K562 (cell line): Measurements from ENCODE around the gene FERMT3.

Source experiments
- CTCF ChIP-seq, 3 experiments: IDR thresholded peaks in 2 of 3; conservative IDR thresholded peaks in 1 of 3; 2 replicates each; pipeline ENCODE4 v1.5.1; 2011 to 2012; ENCODE audit warnings: low read length in 3 of 3, mild to moderate bottlenecking in 3 of 3, control low read depth in 2 of 3, improper control_type of control experiment in 1 of 3, inconsistent platforms in 1 of 3, low read depth in 1 of 3, mixed read lengths in 1 of 3, moderate library complexity in 1 of 3; ENCODE audit not compliant: insufficient read depth in 2 of 3
- JUN ChIP-seq, 2 experiments: sonication (generic) in 1 of 2; formaldehyde crosslinking in 1 of 2; IDR thresholded peaks; 2 replicates each; pipeline versions ENCODE4 v1.6.1 to v1.8.0; 2012 to 2022; ENCODE audit warnings: borderline replicate concordance in 2 of 2, mild to moderate bottlenecking in 2 of 2, improper control_type of control experiment in 1 of 2, low read depth in 1 of 2, low read length in 1 of 2, missing genetic modification reagents in 1 of 2
- KDM4B ChIP-seq, 2 experiments: fragments of 450-650 bp in 1 of 2; sonication (generic) in 1 of 2; IDR thresholded peaks; 2 replicates each; pipeline ENCODE4 v1.6.1; 2016 to 2017; ENCODE audit warnings: borderline replicate concordance in 2 of 2, antibody characterized with exemption in 1 of 2, low read depth in 1 of 2, mild to moderate bottlenecking in 1 of 2
- MTA1 ChIP-seq: fragments of 450-650 bp; IDR thresholded peaks from 2 replicates; pipeline ENCODE4 v1.6.1; 2017; ENCODE audit warnings: borderline replicate concordance
- REST ChIP-seq, 2 experiments: fragments of 450-650 bp; formaldehyde crosslinking in 1 of 2; IDR thresholded peaks; 2 replicates each; pipeline versions ENCODE4 v1.4.0 to v1.6.1; 2014 to 2020; ENCODE audit warnings: mild to moderate bottlenecking in 2 of 2, borderline replicate concordance in 1 of 2, low read depth in 1 of 2
- RHOXF2B ChIP-seq: fragments of 250-450 bp; sonication (Bioruptor Pico); conservative IDR thresholded peaks from 2 replicates; pipeline ENCODE4 v1.5.1; 2021
- SIN3B ChIP-seq: fragments of 450-650 bp; IDR thresholded peaks from 2 replicates; pipeline ENCODE4 v1.6.1; 2017; ENCODE audit warnings: low read depth, mild to moderate bottlenecking, moderate library complexity
- SP2 ChIP-seq: IDR thresholded peaks from 2 replicates; pipeline ENCODE4 v1.6.1; 2011; ENCODE audit warnings: mild to moderate bottlenecking, low read depth, low read length, moderate library complexity; ENCODE audit not compliant: poor library complexity, severe bottlenecking; ENCODE audit errors: extremely low read depth
- YBX1 ChIP-seq: fragments of 450-650 bp; IDR thresholded peaks from 2 replicates; pipeline ENCODE4 v1.7.1; 2016; ENCODE audit warnings: mild to moderate bottlenecking
- ZBTB34 ChIP-seq: fragments of 250-450 bp; sonication (Bioruptor Pico); IDR thresholded peaks from 2 replicates; pipeline ENCODE4 v1.8.0; 2021; ENCODE audit warnings: mild to moderate bottlenecking, moderate library complexity
- ZBTB5 ChIP-seq: fragments of 450-650 bp; IDR thresholded peaks from 2 replicates; pipeline ENCODE4 v1.6.1; 2017; ENCODE audit warnings: antibody characterized with exemption

- TF ChIP-seq CTCF (IDR thresholded peaks at IDR 0.05 in 2 of 3, conservative IDR thresholded peaks at IDR 0.05 in 1 of 3; ENCODE audit: insufficient read depth in 2 of 3, low read depth in 1 of 3, low read length in 3 of 3): peak; percentile 15 to 29 (median 26); a peak in 3 of 6 replicates
- no peak for TF ChIP-seq SIN3B
- 0 out of 2 replicates have a peak, but pooled peaks have one; percentile 23 for TF ChIP-seq MTA1
- TF ChIP-seq YBX1: no peak
- no peak for TF ChIP-seq ZBTB34
- TF ChIP-seq ZBTB5: no peak
- peak; percentile 31 for TF ChIP-seq REST (IDR thresholded peaks at IDR 0.05; ENCODE audit: borderline replicate concordance)
- TF ChIP-seq REST (CRISPR knock-in tag; IDR thresholded peaks at IDR 0.05; ENCODE audit: low read depth): 0 out of 2 replicates have a peak, but pooled peaks have one; percentile 32
- TF ChIP-seq RHOXF2B (CRISPR knock-in tag): no peak
- TF ChIP-seq SP2: peak; percentile 65
- peak; percentile 14; the same call in 1 of the 2 replicates for TF ChIP-seq JUN (IDR thresholded peaks at IDR 0.05; ENCODE audit: borderline replicate concordance, low read depth, low read length)
- TF ChIP-seq JUN (CRISPR knock-in tag; IDR thresholded peaks at IDR 0.05; ENCODE audit: borderline replicate concordance): no peak
- TF ChIP-seq KDM4B (IDR thresholded peaks at IDR 0.05; ENCODE audit: borderline replicate concordance in 2 of 2, low read depth in 1 of 2): peak in 1 of 2 experiments; percentile 57; a peak in 2 of 4 replicates
Measured at GRCh38 chr11:64246871-64247728, 40.6 kb downstream of the FERMT3 start, which contains the start of gene PPP1R14B.
